GM12892 (cell line): ENCODE data around the gene TMTC2.
A peak's percentile ranks its signal among the peaks of the same experiment; 100 is the strongest.

Experiments used
- DNase-seq: peaks from one replicate; pipeline ENCODE4 v3.0.0; 2011; ENCODE audit not compliant: insufficient read length
- FAIRE-seq: peaks from 2 replicates; lab custom pipeline; 2011; peaks lifted over from hg19 to GRCh38; lab: Jason Lieb, UNC
- POLR2A ChIP-seq: IDR thresholded peaks from 2 replicates; pipeline ENCODE4 v1.6.1; 2011; ENCODE audit warnings: low read depth, low read length, control low read depth
- POLR2AphosphoS5 ChIP-seq: IDR thresholded peaks from 2 replicates; pipeline ENCODE4 v1.6.1; 2011; ENCODE audit warnings: low read depth, low read length, control low read depth
- TAF1 ChIP-seq: IDR thresholded peaks from 2 replicates; pipeline ENCODE4 v1.6.1; 2011; ENCODE audit warnings: low read depth, mild to moderate bottlenecking, control low read depth, low read length, borderline replicate concordance

Gene TMTC2

DNA sequence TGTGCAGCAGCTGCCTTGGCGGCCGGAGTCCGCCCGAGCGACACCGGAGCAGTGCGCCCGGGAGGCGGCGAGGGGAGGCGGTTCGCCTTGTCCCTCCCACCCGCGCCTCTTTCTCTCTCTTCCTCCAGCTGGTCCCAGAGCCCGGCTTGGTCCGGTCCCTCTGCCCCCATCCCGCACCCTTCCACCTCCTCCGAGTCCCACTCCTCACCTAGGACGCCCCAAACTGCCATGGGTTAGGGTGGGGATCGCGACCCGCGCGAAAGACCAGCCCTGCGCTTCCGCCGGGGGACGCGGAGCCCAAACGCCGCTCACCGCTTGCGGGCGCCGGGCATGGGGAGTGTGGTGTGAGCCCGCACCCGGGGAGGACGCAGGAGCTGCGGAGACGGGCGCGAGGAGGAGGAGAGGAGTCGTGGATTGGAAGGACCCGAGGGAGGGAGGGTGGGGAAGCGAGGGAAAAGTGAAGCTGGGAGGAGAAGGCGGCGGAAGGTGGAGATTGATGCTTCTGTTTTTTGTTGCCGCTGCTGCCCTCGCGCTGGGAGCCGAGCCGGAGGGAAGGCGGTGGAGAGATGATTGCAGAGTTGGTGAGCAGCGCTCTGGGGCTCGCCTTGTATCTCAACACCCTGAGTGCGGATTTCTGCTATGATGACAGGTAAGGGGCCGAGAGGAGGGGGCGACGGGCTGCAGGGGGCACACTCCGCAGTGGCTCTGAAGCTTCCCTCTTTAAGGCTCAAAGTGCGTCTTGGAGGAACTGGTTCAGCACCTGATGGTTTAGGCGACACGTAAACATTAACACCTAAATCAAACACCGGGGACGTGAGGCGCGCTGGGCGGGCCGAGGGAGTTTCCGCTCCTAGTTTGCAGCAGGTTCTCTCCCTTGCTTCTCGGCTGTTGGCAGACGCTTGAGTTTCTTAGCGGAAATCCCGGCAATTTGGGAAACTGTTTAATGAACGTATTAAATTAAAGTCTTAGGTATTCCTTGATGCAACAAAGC is 610 bp downstream of the TMTC2 start:
- DNase-seq, result peak; percentile 45
- peak; percentile 87 for FAIRE-seq
- TF ChIP-seq POLR2A (no peak), TAF1 (no peak)

DNA sequence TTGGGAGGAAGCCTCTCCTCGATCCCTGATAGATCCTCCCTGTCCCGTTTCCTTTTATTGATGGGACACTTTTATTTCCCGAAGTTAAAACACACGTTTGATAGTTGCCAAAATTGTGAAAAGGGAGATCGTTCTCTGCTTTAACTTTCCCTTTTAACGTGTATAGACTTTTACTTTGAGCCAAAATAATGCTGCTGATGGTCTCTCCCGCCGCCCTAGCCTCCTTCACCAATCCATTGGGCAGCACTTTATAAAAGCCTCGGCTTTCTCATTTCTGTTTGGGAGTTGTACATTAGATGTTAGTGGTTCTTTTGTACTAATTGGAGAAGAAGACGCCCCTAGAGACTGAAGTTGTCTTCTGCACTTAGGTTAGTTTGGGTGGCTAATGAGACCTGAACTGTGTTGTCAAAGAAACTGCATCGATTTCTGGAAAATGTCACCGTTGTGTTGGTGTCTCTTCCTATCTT is 1.4 kb downstream of the TMTC2 start:
- no peak for TF ChIP-seq TAF1
- TF ChIP-seq POLR2A, result no peak
- TF ChIP-seq POLR2AphosphoS5, result no peak
- FAIRE-seq, result no peak

DNA sequence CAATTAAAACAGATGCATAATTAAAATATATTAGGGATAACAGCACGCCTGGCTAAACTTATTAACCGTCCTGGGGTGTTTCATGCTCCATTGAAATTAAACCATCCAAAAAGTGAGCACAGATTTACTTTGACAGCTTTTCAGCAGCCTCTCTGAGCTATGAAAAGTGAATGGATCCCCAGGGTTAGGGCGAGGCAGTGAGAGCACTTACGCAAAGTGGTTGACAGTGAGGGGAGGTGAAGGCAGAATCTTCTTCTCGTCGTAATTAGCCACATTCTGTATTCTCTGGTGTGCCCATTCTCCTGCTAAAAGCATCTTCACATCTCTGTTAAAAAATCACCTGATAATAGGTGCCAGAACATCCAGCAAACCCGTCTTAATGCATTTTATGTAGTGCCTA is 1.9 kb downstream of the TMTC2 start:
- no peak for TF ChIP-seq POLR2A
- TF ChIP-seq POLR2AphosphoS5, result no peak
- TF ChIP-seq TAF1, result no peak
- DNase-seq (no peak), FAIRE-seq (no peak)

More for the DNA sequence above, 1.4 kb downstream of the TMTC2 start:
- no peak for DNase-seq

DNA sequence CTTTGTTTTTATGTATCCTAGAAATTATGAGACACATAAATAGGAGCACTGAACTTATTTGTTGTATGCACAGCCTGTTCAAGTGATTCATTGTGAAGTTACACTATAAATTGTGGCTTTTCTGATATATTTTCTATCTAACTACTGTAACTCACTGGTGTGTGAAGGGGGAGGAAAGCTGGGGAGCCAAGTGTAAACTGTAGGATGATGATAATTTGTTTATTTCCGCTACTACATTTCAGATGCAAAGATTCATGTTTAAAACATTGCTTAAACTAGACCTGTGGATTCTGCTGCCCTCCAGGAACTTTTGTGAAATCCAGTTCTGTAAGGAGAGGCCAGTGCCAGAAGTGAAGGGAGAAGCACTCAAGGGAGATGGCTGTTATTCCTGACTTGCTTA is 3.3 kb downstream of the TMTC2 start:
- TF ChIP-seq TAF1 (no peak), POLR2AphosphoS5 (no peak), POLR2A (no peak)
- FAIRE-seq (no peak), DNase-seq (no peak)

DNA sequence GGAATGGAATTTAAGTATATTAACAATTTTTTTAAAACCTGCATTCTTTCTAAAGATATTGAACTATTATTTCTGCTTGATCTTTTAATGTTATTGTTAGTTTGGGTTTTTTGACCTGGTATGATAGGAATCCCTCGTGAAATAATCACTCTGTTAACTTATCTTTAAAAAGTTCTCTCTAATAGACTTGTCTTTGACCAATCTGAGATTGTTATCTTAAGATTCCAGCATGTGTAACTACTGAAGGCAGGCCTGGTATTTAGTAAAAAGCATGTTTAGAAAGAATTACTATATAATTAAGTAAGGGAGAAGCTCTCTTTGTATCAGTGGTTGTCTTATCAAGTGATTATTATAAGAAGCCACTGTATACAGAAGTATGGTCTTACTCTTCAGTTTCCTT is 4.8 kb downstream of the TMTC2 start:
- DNase-seq, result no peak
- FAIRE-seq, result no peak
- no peak for TF ChIP-seq POLR2AphosphoS5
- TF ChIP-seq POLR2A, result no peak
- no peak for TF ChIP-seq TAF1

DNA sequence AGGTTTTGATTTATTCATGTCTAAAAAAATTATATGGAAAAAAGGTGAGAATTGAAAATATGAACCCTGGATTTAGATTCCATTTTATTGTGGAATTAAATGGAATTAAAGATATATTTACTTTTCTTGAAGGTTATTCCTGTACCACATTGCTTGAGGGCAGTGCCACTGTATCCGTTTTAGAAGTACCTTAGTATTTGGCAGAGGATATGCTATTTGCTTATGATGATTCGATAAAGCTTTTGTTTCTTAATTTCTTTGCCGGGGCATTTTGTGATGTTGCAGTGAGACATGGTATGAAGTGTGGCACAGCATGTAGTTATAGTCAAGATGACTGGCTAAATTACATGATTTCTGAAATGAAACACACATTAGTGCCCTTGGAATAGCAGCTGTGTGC is 7.6 kb downstream of the TMTC2 start:
- FAIRE-seq (no peak), DNase-seq (no peak)
- TF ChIP-seq POLR2A (no peak), POLR2AphosphoS5 (no peak), TAF1 (no peak)

DNA sequence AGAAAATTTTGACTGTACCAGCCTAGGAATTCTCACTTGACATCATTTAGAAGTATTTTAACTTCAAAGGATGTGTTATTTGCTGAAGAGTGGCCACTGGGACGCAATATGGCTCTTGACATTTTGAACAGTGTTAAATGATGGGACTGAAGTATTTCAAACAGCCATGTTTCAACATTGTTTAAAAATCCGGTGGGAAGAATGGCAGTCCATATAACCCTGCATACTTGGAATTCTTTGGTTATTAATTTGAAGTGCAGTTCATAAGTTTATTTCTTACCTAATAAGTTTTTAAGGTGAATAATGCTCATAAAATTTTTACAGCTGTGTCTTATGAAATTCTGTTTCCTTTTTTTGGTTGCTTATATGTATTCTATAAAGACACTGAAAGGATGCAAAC is 8.3 kb downstream of the TMTC2 start:
- no peak for DNase-seq
- no peak for FAIRE-seq
- no peak for TF ChIP-seq POLR2A
- no peak for TF ChIP-seq TAF1
- TF ChIP-seq POLR2AphosphoS5, result no peak

DNA sequence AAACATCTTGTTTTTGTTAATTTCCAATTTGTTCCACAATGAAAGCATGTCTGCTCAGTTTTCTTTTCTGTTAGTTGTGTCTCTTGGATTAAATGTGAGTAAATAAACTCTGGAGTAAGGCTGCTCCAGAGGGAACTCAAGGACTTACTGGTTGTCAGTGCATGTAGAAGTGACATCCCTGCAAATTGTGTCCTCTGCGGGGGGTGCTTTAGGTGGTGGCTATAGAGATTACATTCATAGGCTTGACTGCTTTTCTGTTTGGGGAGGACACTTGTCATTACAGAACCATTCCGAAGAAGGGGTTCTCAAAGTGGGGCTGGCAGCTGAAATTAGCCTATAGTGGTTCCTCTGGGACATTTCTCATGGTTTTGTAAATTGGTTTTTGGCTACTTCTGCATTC is 8.8 kb downstream of the TMTC2 start:
- DNase-seq (no peak), FAIRE-seq (no peak)
- TF ChIP-seq POLR2A, result no peak
- TF ChIP-seq POLR2AphosphoS5, result no peak
- no peak for TF ChIP-seq TAF1

DNA sequence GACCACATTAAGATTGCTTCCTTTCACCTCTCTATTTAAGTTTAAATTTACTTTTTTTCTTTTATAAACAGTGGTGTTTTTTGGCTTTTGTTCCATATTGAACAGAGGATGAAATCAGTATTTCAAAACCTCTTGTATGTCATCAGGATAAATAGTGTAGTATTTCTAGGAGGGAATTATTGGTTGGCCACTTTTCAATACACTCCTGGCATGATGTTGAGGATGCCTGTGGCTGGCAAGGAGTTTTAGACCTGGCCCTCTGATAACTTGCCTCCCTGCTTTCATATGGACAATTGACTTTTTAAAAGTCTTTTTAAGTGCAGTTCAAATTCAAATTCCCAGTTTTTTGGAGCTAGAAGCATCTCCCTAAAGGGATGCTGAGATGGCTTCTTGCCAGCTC is 9.8 kb downstream of the TMTC2 start:
- FAIRE-seq, result no peak
- no peak for DNase-seq
- no peak for TF ChIP-seq TAF1
- TF ChIP-seq POLR2AphosphoS5, result no peak
- no peak for TF ChIP-seq POLR2A

DNA sequence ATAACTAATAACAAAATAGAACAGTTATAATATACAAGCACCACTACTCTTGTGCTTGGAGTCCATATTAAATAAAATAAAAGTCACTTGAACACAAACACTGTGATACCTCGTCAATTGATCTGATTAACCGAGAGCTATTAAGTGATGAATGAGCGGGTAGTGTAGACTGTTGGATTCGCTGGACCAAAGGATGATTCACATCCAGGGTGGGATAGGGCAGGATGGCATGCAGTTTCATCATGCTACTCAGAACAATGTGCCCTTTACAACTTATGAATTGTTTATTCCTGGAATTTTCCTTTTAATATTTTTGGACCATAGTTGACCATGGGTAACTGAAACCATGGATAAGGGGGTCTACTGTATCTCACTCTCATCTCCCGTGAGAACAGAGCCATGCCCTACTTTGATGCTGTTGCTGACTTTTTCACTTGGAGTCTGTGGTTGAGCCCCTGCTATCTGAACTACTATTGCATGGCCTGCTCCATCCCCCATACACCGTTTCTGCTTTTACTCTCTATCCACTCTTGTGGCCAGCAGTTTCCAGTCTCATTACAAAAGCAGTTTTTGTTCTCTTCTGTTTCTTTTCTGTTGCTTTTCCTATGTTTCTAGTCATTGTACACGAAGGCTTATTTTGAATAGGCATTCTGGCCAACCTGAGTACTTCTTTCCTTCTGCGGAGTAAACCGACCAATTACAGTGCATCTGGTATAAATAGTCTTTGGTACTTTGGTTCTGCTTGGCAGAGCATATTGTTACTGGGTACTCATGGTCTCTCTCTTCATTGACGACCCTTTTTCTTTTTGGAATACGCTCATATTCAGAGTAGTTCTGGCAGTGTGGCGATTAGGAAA is 12.2 kb downstream of the TMTC2 start:
- no peak for FAIRE-seq
- no peak for TF ChIP-seq POLR2AphosphoS5
- TF ChIP-seq POLR2A, result no peak
- TF ChIP-seq TAF1, result no peak
- no peak for DNase-seq

DNA sequence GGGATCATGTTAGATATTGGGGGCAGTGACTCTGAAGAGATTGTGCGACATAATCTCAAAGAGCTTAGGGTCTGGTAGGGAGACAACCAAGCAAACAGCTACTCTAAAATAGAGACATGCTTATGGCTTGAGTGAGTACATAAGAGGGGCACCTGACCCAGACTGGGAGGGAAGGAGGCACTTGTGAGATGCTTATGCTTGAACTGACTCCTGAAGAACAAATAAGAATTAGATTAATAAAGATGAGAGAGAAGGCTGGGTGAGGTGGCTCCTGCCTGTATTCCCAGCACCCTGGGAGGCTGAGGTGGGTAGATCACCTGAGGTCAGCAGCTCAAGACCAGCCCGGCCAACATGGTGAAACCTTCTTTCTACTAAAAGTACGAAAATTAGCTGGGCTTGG is 19.1 kb downstream of the TMTC2 start:
- TF ChIP-seq TAF1, result no peak
- no peak for TF ChIP-seq POLR2A
- TF ChIP-seq POLR2AphosphoS5, result no peak
- no peak for FAIRE-seq
- no peak for DNase-seq
